ENCODE measurements around the gene GLA. TPM values are rescaled to one million over a fixed set of nuclear protein-coding genes. Genes with fewer than 3 reads are reported as not detected.

The GLA gene
- total and polyA plus RNA-seq, 9 of the 15 experiments (the other 6 are each of a cell fraction or from before 2014, with no cell fraction given), result 41.7 to 146 (median 73.8) TPM

DNA sequence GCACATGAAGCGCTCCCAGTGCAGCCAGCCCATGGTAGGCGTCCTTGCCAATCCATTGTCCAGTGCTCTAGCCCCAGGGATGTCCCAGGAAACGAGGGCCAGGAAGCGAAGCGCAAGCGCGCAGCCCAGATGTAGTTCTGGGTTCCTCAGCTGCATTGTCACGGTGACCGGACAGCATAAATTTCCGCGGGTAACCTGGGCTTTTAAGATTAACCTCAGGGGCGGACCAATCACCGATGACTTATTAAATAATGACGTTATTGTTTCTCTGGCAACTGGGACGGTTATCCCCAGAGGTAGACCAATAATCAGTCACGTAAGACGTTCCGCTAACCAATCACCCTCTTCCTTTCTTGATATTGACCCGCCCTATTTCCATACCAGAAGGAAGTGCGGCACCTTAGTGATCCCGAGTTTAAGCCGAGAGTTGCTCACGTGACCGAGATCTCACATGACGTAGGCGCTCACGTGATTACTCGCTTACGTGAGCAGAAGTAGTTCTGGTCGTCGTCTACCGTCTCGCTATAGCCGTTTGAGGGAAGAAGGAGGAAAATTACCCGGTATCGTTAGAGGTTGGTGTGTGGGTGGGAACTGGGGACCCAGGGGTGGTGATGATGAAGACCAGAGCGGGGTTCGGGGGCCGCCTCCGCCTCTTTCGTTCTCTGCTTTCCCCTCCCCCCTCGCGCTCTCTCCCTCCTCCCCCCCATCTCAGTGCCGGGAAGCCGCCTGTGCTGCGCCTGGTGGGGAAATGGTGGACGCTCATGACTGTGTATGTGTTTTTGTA lies at the start of gene GLA, which contains the start of gene HNRNPH2 (continued):
- peak; percentile 90 for TF ChIP-seq ZNF740 (CRISPR knock-in tag; IDR thresholded peaks at IDR 0.05)
- TF ChIP-seq ZNF740 (tag; IDR thresholded peaks at IDR 0.05), result peak in 1 of 2 experiments; percentile 77; a peak in 2 of 4 replicates
- TF ChIP-seq HDAC3 (IDR thresholded peaks at IDR 0.05; ENCODE audit: borderline replicate concordance, partially characterized antibody), result peak; percentile 68
- TF ChIP-seq NFRKB (IDR thresholded peaks at IDR 0.05; ENCODE audit: low read depth), result peak; percentile 91
- TF ChIP-seq FOSL1 (tag; conservative IDR thresholded peaks at IDR 0.05), result 0 out of 2 replicates have a peak, but pooled peaks have one; percentile 8
- TF ChIP-seq USF1 (CRISPR knock-in tag; IDR thresholded peaks at IDR 0.05), result peak; percentile 99
- TF ChIP-seq FOXK2 (conservative IDR thresholded peaks at IDR 0.05 in 1 of 2, IDR thresholded peaks at IDR 0.05 in 1 of 2; ENCODE audit: low read depth in 2 of 2), result peak; percentile 83 to 96
- 0 out of 2 replicates have a peak, but pooled peaks have one; percentile 30 for TF ChIP-seq ZBTB40 (IDR thresholded peaks at IDR 0.05)
- no peak for TF ChIP-seq ZBTB40 (CRISPR knock-in tag; IDR thresholded peaks at IDR 0.05)
- TF ChIP-seq TBL1XR1 (IDR thresholded peaks at IDR 0.05; ENCODE audit: low read length in 2 of 2), result 0 out of 4 replicates have a peak, but pooled peaks have one; percentile 21 to 27
- peak; percentile 91 for TF ChIP-seq TBP (optimal IDR thresholded peaks at IDR 0.05; ENCODE audit: low read depth, low read length)

Data from K562 (cell line).